Dedifferentiated amniotic fluid mesenchymal stem cell (primary cell): ENCODE results near the gene EPHA10.

ENCODE experiments used
- DNase-seq: peaks from one replicate; pipeline ENCODE4 v3.0.0-alpha.2; 2016; ENCODE audit errors: extremely low spot score

The EPHA10 gene

GRCh38 chr1:37676281-37677142 lies 88.4 kb downstream of the EPHA10 start:
- DNase-seq: no peak

- DNase-seq: no peak
Observed at GRCh38 chr1:37673920-37674319, 91.0 kb downstream of the EPHA10 start.

GRCh38 chr1:37672136-37672870 lies 92.6 kb downstream of the EPHA10 start:
- DNase-seq: no peak

GRCh38 chr1:37671261-37671660 lies 93.7 kb downstream of the EPHA10 start:
- DNase-seq: no peak

GRCh38 chr1:37670133-37670532 lies 94.8 kb downstream of the EPHA10 start:
- no peak for DNase-seq

- DNase-seq: no peak
Observed at GRCh38 chr1:37667023-37667671, 97.8 kb downstream of the EPHA10 start.

- DNase-seq: no peak
Observed at GRCh38 chr1:37666241-37666867, 98.6 kb downstream of the EPHA10 start.
